LNCAP (cell line): ENCODE results near the gene DOK1.

ENCODE experiments used
- TF ChIP-seq, protein P1 (sequence below): fragments of 450-650 bp; IDR thresholded peaks from 2 replicates; pipeline ENCODE4 v1.5.1; 2017; ENCODE audit warnings: mild to moderate bottlenecking

DOK1 gene

DNA sequence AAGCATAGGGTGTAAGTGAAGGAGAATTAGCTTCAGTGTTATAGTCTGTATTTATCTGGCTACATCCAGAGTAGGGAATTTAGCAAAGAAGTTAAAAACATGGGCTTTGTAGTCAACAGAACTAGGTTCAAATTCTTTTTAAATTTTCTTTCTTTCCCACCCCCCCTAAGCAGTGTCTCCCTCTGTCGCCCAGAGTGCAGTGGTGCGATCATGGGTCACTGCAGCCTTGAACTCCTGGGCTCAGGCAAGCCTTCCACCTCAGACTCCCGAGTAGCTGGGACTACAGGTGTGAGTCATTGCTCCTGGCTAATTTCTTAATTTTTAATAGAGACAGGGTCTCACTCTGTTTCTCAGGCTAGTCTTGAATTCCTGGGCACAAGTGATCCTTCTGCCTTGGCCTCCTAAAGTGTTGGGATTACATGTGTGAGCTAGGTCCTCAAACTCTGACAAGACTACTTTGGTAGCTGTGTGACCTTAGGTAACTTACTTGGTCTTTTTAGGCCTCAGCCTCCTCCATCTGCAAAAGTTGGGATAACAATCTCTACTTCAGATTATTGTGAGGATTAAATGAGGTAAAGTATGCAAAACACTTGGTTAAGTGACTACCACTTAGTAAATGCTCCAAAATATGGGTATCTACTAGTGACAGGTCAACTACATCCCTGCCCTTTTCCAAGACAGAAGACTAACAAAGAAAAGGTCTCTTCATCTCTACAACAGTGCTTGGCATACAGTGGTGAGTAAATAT is 17.8 kb downstream of the DOK1 start:
- TF ChIP-seq, protein P1, sequence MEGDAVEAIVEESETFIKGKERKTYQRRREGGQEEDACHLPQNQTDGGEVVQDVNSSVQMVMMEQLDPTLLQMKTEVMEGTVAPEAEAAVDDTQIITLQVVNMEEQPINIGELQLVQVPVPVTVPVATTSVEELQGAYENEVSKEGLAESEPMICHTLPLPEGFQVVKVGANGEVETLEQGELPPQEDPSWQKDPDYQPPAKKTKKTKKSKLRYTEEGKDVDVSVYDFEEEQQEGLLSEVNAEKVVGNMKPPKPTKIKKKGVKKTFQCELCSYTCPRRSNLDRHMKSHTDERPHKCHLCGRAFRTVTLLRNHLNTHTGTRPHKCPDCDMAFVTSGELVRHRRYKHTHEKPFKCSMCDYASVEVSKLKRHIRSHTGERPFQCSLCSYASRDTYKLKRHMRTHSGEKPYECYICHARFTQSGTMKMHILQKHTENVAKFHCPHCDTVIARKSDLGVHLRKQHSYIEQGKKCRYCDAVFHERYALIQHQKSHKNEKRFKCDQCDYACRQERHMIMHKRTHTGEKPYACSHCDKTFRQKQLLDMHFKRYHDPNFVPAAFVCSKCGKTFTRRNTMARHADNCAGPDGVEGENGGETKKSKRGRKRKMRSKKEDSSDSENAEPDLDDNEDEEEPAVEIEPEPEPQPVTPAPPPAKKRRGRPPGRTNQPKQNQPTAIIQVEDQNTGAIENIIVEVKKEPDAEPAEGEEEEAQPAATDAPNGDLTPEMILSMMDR = no peak

DNA sequence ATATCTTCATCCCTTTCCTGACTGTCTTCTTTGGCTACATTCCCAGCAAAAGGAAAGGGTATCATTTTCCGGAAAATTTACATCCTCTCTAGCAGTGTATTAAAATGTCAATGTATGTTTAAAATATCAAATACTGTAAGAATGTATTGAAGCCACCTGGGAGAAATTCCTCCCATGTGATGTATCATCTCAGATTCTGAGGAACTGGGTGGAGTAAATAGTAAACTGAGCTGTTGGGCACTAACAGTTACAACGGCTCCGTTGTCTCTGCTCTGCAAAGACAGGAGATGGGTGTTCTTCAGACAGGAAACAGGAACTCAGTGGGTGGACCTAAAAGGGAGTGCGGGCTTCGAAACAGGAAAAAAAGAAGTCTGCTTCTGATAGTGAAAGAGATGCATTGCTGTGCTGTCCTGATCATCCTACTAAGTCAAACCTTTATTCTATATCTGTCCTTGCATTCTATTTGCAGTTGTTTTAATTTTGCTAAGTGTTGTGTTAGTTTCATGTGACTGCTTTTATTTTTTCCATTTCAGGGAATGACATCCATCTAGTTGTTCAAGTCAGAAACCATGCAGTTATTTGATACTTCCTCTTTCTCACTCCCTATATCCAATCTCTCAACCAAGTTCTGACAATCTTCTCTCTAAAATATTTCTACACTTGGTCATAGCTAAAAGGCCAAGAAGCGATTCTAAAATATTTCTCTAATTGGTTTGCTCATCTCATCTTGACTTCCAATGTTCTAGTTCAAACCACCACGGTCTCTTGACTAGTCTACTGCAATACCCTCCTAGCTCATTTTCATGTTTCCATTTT is 19.4 kb downstream of the DOK1 start:
- TF ChIP-seq, protein P1 = no peak

DNA sequence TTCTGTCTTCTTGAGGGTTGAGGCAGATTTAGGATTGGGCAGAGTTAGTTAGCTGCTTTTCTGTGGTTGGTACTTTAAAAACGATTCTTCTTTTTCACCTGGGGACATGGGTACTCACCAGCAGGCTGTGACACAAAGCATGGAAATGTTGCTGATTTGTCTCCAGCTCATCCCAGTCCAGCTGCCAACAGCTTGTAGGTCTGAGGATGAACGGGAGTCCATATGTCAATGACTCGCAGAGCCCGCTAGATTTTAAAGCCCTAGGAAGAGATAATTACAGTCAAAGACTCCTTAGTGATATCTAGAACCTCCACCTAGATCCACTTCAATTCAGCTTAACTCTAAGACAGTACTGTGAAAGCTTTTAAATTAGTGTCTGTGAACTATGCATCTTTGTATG is 20.8 kb downstream of the DOK1 start:
- TF ChIP-seq, protein P1 = no peak

DNA sequence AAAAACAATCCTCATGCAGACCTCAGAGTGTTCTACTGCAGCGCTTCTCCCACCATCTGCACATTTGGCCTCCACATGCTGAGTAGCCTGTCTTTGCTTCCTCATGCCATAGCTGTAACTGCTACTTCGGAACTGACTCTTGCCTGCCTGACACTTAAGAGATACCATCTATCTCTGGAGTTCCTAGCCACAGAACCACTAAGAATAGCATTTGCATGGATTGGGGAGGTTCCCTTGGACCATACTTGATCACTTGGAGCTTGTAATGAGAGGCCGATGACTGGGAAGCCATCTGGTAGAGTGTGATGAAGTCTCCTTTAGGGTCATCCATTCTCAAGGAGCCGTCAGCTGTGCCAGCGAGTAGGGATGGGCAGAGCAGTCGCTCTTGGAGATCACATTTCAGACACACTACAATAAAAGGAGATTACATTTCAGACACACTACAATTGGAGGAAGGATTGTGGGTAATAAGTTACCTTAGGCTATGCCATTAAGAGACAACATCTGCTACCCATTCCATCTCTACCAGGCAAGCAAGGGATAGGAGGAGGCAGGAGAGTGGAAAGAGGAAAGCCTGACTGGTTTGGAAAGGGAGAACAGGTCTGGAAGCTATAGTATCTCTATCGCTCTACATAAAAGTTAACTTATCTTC is 21.8 kb downstream of the DOK1 start:
- TF ChIP-seq, protein P1 = no peak

DNA sequence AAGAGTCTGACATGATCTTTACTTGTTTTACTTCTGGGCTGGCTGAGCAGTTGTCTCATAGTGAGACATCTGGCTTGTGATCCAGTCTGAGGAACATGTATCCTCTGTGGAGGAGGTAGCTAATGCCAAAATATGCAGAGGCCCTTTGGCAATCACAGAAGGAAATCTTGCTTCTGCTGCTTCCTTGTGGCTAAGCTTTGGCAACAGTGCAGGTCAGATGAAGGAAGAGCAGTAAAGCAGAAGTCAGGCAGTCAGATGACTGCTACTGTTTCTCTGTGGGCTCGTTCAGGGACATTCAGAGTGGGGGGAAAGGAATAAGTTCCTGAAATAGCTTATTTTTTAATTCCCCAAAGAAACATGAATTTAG is 22.3 kb downstream of the DOK1 start:
- TF ChIP-seq, protein P1 = no peak

DNA sequence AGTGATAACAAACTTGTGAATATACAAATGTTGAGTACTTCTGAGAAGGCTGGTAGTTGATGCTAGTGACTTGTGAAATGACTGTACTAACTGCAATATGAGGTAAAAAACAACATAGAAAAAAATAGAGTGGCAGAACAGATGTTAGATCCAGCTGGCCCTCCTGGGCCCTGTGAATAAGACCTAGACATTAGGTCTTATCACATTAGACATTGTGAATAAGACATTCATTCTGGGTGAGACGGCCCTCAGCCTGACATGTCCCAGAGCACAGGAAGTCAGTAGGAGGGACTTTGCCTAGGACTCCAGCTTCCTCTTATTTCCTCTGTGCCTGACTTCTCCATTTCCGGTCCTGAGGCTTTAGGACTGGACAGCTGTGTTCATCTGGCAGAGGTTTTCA is 22.9 kb downstream of the DOK1 start:
- TF ChIP-seq, protein P1 = no peak

DNA sequence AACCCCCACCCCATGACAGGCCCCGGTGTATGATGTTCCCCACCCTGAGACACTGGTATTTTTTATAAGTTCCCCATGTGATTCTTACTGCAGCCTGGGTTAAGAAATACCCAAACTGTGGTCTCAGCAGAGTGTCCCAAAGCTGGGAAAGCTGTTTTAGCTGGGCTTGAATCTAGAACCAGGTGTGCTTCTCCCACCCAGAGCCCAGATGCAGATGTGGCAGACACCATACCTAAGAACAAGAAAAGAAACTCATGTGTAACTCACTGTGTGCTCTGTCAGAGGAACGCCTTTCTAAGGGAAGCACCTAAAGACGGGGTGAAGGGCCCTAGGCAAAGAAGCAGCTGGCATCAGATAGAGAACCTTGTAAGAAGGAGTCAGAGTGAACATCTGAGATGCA is 23.9 kb downstream of the DOK1 start:
- TF ChIP-seq, protein P1 = no peak
